ENCODE data around the gene LMO1. TPM values are rescaled to one million over a fixed set of nuclear protein-coding genes. Genes with fewer than 3 reads are reported as not detected.

Gene LMO1
- total RNA-seq, 2 donors from 2014 or later, result not detected

DNA sequence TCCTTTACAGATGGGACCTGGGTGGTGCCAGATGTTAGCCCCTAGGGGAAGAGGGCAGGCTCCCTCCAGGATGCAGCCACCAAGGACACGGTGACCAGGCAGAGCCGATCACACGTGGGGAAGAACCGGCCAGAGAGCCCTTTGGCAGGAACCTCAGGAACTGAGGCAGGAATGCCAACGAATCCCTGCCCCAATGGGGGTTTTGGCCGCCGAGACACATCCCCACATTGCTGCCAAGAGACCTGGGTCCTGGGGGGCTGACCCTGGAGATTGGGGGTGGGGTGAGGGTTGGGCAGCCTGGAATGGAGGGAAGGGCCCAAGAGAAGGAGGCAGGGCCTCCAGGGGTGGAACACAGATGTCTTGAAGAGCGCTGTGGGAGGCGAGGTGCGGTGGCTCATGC, 28.7 kb upstream of the LMO1 start:
- TF ChIP-seq, protein P1, sequence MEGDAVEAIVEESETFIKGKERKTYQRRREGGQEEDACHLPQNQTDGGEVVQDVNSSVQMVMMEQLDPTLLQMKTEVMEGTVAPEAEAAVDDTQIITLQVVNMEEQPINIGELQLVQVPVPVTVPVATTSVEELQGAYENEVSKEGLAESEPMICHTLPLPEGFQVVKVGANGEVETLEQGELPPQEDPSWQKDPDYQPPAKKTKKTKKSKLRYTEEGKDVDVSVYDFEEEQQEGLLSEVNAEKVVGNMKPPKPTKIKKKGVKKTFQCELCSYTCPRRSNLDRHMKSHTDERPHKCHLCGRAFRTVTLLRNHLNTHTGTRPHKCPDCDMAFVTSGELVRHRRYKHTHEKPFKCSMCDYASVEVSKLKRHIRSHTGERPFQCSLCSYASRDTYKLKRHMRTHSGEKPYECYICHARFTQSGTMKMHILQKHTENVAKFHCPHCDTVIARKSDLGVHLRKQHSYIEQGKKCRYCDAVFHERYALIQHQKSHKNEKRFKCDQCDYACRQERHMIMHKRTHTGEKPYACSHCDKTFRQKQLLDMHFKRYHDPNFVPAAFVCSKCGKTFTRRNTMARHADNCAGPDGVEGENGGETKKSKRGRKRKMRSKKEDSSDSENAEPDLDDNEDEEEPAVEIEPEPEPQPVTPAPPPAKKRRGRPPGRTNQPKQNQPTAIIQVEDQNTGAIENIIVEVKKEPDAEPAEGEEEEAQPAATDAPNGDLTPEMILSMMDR (IDR thresholded peaks at IDR 0.05), result no peak
- TF ChIP-seq POLR2AphosphoS5 (IDR thresholded peaks at IDR 0.05) (no peak), POLR2A (IDR thresholded peaks at IDR 0.05) (no peak)
- WGBS, result 88% methylated on average over 10 of the region's 10 CpGs
- intact Hi-C loops (cut with DNase I), result no loop called here
- H3K27ac ChIP-seq, result no peak overlapping the region
- H3K9me3 ChIP-seq, result no peaks in the 10 kb centered on the region
- H3K4me1 ChIP-seq (replicated peaks), result no peaks in the 10 kb centered on the region
- H3K27me3 ChIP-seq (replicated peaks; ENCODE audit: insufficient read depth), result no peaks in the 10 kb centered on the region
- no peak overlapping the region for H3K4me3 ChIP-seq
- H3K36me3 ChIP-seq, result no peaks in the 10 kb centered on the region
- DNase-seq (ENCODE audit: low spot score), result no peak

DNA sequence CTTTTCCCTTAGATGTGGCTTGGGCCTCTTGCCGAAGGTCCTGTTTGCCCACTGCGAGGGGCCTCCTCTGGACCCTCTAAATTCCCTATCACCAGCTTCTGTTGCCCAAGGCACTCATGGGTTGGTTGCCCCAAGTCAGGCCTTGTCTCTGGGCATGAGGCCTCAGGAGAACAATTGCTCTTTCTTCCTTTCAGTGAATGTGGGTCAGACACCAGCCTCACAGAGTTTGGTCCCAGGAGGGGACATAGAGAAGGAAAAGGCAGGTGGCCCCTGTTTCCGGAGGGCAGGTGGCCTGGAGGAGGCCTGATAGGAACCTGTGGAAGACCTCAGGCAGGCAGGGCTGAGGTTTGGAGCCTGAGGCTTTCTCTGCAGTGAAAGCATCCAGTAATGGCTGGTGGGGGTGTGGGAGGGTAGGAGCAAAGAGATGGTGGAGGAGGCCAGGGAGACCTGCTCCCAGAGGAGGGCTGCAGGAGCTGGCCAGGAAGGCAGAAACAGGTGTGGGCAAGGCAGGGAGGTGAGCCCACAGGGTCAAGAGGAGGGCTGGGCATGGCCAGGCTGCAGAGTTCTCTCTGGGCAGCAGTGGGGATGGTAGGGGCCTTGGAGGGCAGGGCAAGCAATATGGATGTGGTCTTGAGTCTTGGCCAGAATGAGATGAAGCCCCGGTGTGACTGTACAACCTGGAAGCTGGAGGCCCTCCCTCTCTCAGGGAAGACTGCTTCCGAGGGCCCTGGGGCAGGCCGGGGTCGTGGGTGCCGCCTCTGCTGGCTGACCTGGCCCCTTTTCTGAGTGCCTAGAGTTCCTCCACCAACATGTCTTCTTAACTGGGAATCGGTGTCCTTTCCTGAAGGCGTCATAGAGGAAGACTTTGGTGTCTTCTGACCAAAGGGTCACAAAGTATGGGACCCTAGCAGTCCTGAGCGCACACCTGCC, 28.0 kb upstream of the LMO1 start:
- H3K9me3 ChIP-seq, result no peaks in the 10 kb centered on the region
- H3K4me1 ChIP-seq (replicated peaks), result no peaks in the 10 kb centered on the region
- WGBS, result 90% methylated on average over 11 of the region's 11 CpGs
- H3K27ac ChIP-seq, result no peak overlapping the region
- no peaks in the 10 kb centered on the region for H3K27me3 ChIP-seq (replicated peaks; ENCODE audit: insufficient read depth)
- H3K4me3 ChIP-seq, result no peak overlapping the region
- TF ChIP-seq POLR2A (IDR thresholded peaks at IDR 0.05) (no peak), POLR2AphosphoS5 (IDR thresholded peaks at IDR 0.05) (no peak)
- TF ChIP-seq, protein P1 (IDR thresholded peaks at IDR 0.05), result no peak
- H3K36me3 ChIP-seq, result no peaks in the 10 kb centered on the region
- DNase-seq (ENCODE audit: low spot score), result no peak
- intact Hi-C loops (cut with DNase I), result no loop called here

DNA sequence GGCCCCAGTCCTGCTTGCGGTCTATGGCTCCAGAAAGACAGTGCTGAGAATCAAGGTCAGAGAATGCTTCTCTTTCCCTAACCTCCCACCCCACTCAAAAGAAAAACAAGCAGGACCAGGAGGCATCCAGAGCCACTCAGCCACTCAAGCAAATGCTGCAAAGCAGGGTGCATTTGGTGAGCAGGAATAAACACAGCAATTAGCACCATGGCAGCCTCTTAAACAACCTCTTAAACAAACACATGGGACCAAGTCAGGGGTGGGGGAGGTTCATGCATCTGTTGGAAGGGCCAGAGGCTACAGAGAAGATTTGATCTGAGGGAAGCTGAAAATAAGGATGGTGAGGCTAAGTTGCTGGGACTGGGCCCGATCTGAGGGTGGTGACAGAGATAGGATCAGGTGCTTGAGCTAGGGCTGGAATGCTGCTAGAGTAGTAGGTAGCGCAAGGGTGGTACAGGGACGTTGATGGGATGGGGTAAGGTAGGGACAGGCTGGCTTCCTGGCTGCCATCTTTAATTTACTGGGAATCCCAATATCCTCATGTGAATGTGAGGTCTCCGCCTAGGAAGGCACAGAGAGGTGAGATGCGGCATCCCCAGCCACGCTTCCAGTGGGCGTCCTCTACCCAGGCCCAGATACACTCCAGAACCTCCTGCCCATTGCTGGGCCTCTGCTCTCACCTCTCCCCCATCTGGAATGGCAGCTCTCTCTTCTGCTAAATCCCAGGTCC, 26.6 kb upstream of the LMO1 start:
- WGBS, result 95% methylated on average over 8 of the region's 8 CpGs
- Histone ChIP-seq H3K36me3 (no peaks in the 10 kb centered on the region), H3K9me3 (no peaks in the 10 kb centered on the region), H3K4me1 (replicated peaks) (no peaks in the 10 kb centered on the region), H3K27ac (no peak overlapping the region), H3K4me3 (no peak overlapping the region), H3K27me3 (replicated peaks; ENCODE audit: insufficient read depth) (no peaks in the 10 kb centered on the region)
- no peak for DNase-seq (ENCODE audit: low spot score)
- intact Hi-C loops (cut with DNase I), result no loop called here
- TF ChIP-seq POLR2AphosphoS5 (IDR thresholded peaks at IDR 0.05) (no peak), POLR2A (IDR thresholded peaks at IDR 0.05) (no peak)
- TF ChIP-seq, protein P1 (IDR thresholded peaks at IDR 0.05), result no peak

DNA sequence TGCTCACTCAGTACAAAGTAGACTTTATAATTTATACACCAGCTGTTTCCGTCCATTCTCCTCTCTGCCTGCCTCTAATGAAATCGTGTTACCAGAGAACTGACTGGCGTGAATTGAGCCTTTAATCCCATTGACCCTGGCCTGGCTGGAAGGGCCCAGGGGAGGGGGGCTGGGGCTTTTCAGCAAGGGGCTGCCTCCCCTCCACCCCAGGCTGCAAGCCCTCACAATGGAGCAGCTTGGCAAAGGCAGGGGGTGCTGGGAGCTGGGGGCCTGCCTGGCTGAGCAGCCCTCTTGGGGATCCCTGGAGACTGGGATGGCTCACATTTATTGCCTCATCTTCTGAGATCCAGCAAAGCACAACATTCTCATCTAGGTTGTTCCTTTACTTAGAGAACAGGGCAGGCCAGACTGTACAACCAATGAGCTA, 25.8 kb upstream of the LMO1 start:
- intact Hi-C loops (cut with DNase I), result no loop called here
- H3K9me3 ChIP-seq, result no peaks in the 10 kb centered on the region
- DNase-seq (ENCODE audit: low spot score), result no peak
- H3K27ac ChIP-seq, result no peak overlapping the region
- no peaks in the 10 kb centered on the region for H3K36me3 ChIP-seq
- H3K4me1 ChIP-seq (replicated peaks), result no peaks in the 10 kb centered on the region
- no peaks in the 10 kb centered on the region for H3K27me3 ChIP-seq (replicated peaks; ENCODE audit: insufficient read depth)
- 83% methylated on average over 3 of the region's 3 CpGs for WGBS
- TF ChIP-seq, protein P1 (IDR thresholded peaks at IDR 0.05), result no peak
- TF ChIP-seq POLR2A (IDR thresholded peaks at IDR 0.05), result no peak
- TF ChIP-seq POLR2AphosphoS5 (IDR thresholded peaks at IDR 0.05), result no peak
- H3K4me3 ChIP-seq, result no peak overlapping the region

All from prostate gland (tissue), 2 donors.